ENCODE results near the gene CYFIP1.

DNA sequence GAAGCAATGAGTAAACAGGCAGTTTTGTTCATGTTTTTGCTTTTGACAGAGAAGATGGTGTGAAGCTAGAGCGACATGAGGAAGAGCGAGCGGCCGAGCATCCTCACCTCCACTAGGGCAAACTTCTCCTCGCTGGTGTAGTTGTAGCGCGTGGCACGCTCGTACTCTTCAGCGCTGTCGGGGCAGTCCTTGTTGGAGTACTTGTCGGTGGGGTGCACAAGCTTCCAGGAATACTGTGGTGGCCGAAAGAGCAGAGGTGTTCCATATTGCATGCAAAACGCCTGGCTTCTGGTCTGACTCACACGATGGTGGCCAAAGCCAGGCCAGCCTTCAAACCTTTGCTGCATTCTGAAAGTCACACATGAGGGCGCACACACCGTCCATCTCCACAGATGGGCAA, 54.3 kb downstream of the CYFIP1 start:
- TF ChIP-seq TAF1 (IDR thresholded peaks at IDR 0.05; ENCODE audit: borderline replicate concordance, insufficient read depth, low read length) (no peak), FOXP2 (optimal IDR thresholded peaks at IDR 0.05; ENCODE audit: borderline replicate concordance, extremely low read depth, extremely low read length, insufficient read depth) (no peak), POLR2AphosphoS5 (IDR thresholded peaks at IDR 0.05; ENCODE audit: low read depth, low read length) (no peak)
- TF ChIP-seq, protein P1, sequence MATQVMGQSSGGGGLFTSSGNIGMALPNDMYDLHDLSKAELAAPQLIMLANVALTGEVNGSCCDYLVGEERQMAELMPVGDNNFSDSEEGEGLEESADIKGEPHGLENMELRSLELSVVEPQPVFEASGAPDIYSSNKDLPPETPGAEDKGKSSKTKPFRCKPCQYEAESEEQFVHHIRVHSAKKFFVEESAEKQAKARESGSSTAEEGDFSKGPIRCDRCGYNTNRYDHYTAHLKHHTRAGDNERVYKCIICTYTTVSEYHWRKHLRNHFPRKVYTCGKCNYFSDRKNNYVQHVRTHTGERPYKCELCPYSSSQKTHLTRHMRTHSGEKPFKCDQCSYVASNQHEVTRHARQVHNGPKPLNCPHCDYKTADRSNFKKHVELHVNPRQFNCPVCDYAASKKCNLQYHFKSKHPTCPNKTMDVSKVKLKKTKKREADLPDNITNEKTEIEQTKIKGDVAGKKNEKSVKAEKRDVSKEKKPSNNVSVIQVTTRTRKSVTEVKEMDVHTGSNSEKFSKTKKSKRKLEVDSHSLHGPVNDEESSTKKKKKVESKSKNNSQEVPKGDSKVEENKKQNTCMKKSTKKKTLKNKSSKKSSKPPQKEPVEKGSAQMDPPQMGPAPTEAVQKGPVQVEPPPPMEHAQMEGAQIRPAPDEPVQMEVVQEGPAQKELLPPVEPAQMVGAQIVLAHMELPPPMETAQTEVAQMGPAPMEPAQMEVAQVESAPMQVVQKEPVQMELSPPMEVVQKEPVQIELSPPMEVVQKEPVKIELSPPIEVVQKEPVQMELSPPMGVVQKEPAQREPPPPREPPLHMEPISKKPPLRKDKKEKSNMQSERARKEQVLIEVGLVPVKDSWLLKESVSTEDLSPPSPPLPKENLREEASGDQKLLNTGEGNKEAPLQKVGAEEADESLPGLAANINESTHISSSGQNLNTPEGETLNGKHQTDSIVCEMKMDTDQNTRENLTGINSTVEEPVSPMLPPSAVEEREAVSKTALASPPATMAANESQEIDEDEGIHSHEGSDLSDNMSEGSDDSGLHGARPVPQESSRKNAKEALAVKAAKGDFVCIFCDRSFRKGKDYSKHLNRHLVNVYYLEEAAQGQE (IDR thresholded peaks at IDR 0.05; ENCODE audit: insufficient read depth in 1 of 2, low read depth in 2 of 2, low read length in 2 of 2) = no peak
